ENCODE measurements around the gene RAD23B.
"Not testable (repeated sequence)": the region's sequence is repeated elsewhere in the genome, so short reads cannot be mapped to it uniquely, and the experiment has no call there.

RAD23B gene

GRCh38 chr9:107282759-107283622 lies at the start of gene RAD23B:
Gene RAD23B, plus strand, starts transcription at chr9:107283279. Its CDS starts 351 bp downstream, at chr9:107283630.
- in situ Hi-C loops (cut with MboI; ENCODE audit: low sequenced_read_pairs) = no loop called here

- in situ Hi-C loops (cut with MboI; ENCODE audit: low sequenced_read_pairs) = no loop called here
Observed at GRCh38 chr9:107235765-107236442, 47.2 kb upstream of the RAD23B start.

GRCh38 chr9:107237873-107238272 lies 45.2 kb upstream of the RAD23B start:
- in situ Hi-C loops (cut with MboI; ENCODE audit: low sequenced_read_pairs) = no loop called here

GRCh38 chr9:107239474-107239873 lies 43.6 kb upstream of the RAD23B start:
- in situ Hi-C loops (cut with MboI; ENCODE audit: low sequenced_read_pairs) = no loop called here

GRCh38 chr9:107240260-107240659 lies 42.8 kb upstream of the RAD23B start:
- in situ Hi-C loops (cut with MboI; ENCODE audit: low sequenced_read_pairs) = no loop called here

GRCh38 chr9:107242073-107243030 lies 40.7 kb upstream of the RAD23B start:
- in situ Hi-C loops (cut with MboI; ENCODE audit: low sequenced_read_pairs) = no loop called here

GRCh38 chr9:107243742-107244141 lies 39.3 kb upstream of the RAD23B start:
- in situ Hi-C loops (cut with MboI; ENCODE audit: low sequenced_read_pairs) = no loop called here

- in situ Hi-C loops (cut with MboI; ENCODE audit: low sequenced_read_pairs) = no loop called here
Observed at GRCh38 chr9:107246259-107247254, 36.5 kb upstream of the RAD23B start.

- in situ Hi-C loops (cut with MboI; ENCODE audit: low sequenced_read_pairs) = no loop called here
Observed at GRCh38 chr9:107248714-107249113, 34.4 kb upstream of the RAD23B start.

- in situ Hi-C loops (cut with MboI; ENCODE audit: low sequenced_read_pairs) = no loop called here
Observed at GRCh38 chr9:107249131-107249533, 33.9 kb upstream of the RAD23B start.

- in situ Hi-C loops (cut with MboI; ENCODE audit: low sequenced_read_pairs) = no loop called here
Observed at GRCh38 chr9:107249665-107250285, 33.3 kb upstream of the RAD23B start.

- in situ Hi-C loops (cut with MboI; ENCODE audit: low sequenced_read_pairs) = no loop called here
Observed at GRCh38 chr9:107251756-107252322, 31.2 kb upstream of the RAD23B start.

GRCh38 chr9:107258919-107259318 lies 24.2 kb upstream of the RAD23B start:
- in situ Hi-C loops (cut with MboI; ENCODE audit: low sequenced_read_pairs) = no loop called here

GRCh38 chr9:107259751-107260313 lies 23.2 kb upstream of the RAD23B start:
- in situ Hi-C loops (cut with MboI; ENCODE audit: low sequenced_read_pairs) = not testable (repeated sequence)

- in situ Hi-C loops (cut with MboI; ENCODE audit: low sequenced_read_pairs) = no loop called here
Observed at GRCh38 chr9:107260437-107261081, 22.5 kb upstream of the RAD23B start.

- in situ Hi-C loops (cut with MboI; ENCODE audit: low sequenced_read_pairs) = no loop called here
Observed at GRCh38 chr9:107261106-107261505, 22.0 kb upstream of the RAD23B start.

GRCh38 chr9:107263289-107263688 lies 19.8 kb upstream of the RAD23B start:
- in situ Hi-C loops (cut with MboI; ENCODE audit: low sequenced_read_pairs) = no loop called here

All from HL-60/S4 (cell line).